HCT116 (cell line): ENCODE results near the gene RAPGEF6. TPM values are rescaled to one million over a fixed set of nuclear protein-coding genes. Genes with fewer than 3 reads are reported as not detected.

Source experiments
- ATAC-seq: fragments of 200-7000 bp; cut with Tn5 transposase; 2 replicates; pipeline ENCODE4 v1.9.1; 2020; ENCODE audit warnings: mild to moderate bottlenecking, moderate library complexity
- BruUV-seq: library from RNA; stranded (reverse); fragments of 400-500 nt; replicated peaks from 2 replicates; lab custom pipeline; 2021; lab: Mats Ljungman, UMichigan
- CTCF ChIA-PET: fragments of 300-600 bp; sonication (Branson Sonifier 250); formaldehyde crosslinking; loops from one replicate; lab custom pipeline; 2021; ENCODE audit warnings: antibody characterized with exemption; lab: Charles Lee
- POLR2A ChIA-PET: fragments of 300-600, 350-600 bp; sonication (Branson Sonifier 250); formaldehyde crosslinking; loops from one replicate; lab custom pipeline; 2021; ENCODE audit warnings: antibody characterized with exemption; lab: Charles Lee
- RAD21 ChIA-PET, 2 experiments: fragments of 300-600 bp; sonication (Branson Sonifier 250); formaldehyde crosslinking; loops; one replicate each; lab custom pipeline; 2023; ENCODE audit warnings: low total read pairs in 2 of 2; ENCODE audit not compliant: uncharacterized antibody in 2 of 2, unreplicated experiment in 2 of 2, low non-redundant PET in 1 of 2; lab: Charles Lee
- DNase-seq: peaks from one replicate; pipeline ENCODE4 v3.0.0-alpha.2; 2010; ENCODE audit warnings: low read depth, low spot score
- H2AFZ ChIP-seq: fragments of 200-600 bp; shearing (Covaris generic), sonication (generic); 2 replicates; pipeline ENCODE4 v1.6.1; 2017; ENCODE audit warnings: low read depth, mixed run types, mixed read lengths, antibody characterized with exemption, low read length; ENCODE audit not compliant: poor library complexity, severe bottlenecking
- H3K27ac ChIP-seq: 2 replicates; pipeline ENCODE4 v1.5.1; 2012; ENCODE audit warnings: low read depth, low read length
- H3K27me3 ChIP-seq: fragments of 200-600 bp; sonication (generic); 2 replicates; pipeline ENCODE4 v1.6.1; 2016; ENCODE audit warnings: mixed run types, low read length, mixed read lengths; ENCODE audit not compliant: insufficient read depth
- H3K36me3 ChIP-seq, 2 experiments: fragments of 200-500 bp in 1 of 2; fragments of 200-600 bp in 1 of 2; sonication (Bioruptor generic) in 1 of 2; sonication (generic) in 1 of 2; 2 replicates each; pipeline versions ENCODE4 v1.5.1 to v1.6.1; 2014 to 2016; ENCODE audit warnings: low read length in 2 of 2, inconsistent platforms in 1 of 2, mixed read lengths in 1 of 2, mixed run types in 1 of 2; ENCODE audit not compliant: insufficient read depth in 2 of 2, control insufficient read depth in 1 of 2
- H3K4me1 ChIP-seq, 2 experiments: fragments of 200-600 bp in 1 of 2; sonication (generic) in 1 of 2; 2 replicates each; pipeline versions ENCODE4 v1.5.1 to v1.6.1; 2012 to 2017; ENCODE audit warnings: low read length in 2 of 2, inconsistent platforms in 1 of 2, mild to moderate bottlenecking in 1 of 2, mixed read lengths in 1 of 2, mixed run types in 1 of 2, moderate library complexity in 1 of 2; ENCODE audit not compliant: insufficient read depth in 2 of 2, control insufficient read depth in 1 of 2
- H3K4me2 ChIP-seq: fragments of 200-600 bp; sonication (generic); 2 replicates; pipeline ENCODE4 v1.6.1; 2017; ENCODE audit warnings: mixed run types, low read length, mixed read lengths
- H3K4me3 ChIP-seq, 2 experiments: fragments of 200-600 bp in 1 of 2; sonication (generic) in 1 of 2; replicated peaks in 1 of 2; 2 replicates each; pipeline ENCODE4 v1.5.1; 2011 to 2016; ENCODE audit warnings: low read length in 2 of 2, control low read depth in 1 of 2, low read depth in 1 of 2, mild to moderate bottlenecking in 1 of 2, mixed read lengths in 1 of 2, mixed run types in 1 of 2
- H3K79me2 ChIP-seq: fragments of 200-600 bp; sonication (generic); 2 replicates; pipeline ENCODE4 v1.6.1; 2017; ENCODE audit warnings: mild to moderate bottlenecking, mixed run types, low read length, moderate library complexity, mixed read lengths; ENCODE audit not compliant: insufficient read depth
- H3K9ac ChIP-seq: fragments of 200-600 bp; sonication (generic); 2 replicates; pipeline ENCODE4 v1.6.1; 2016; ENCODE audit warnings: low read length, mixed read lengths
- H3K9me2 ChIP-seq: fragments of 200-600 bp; sonication (generic), shearing (Covaris generic); 2 replicates; pipeline ENCODE4 v1.6.1; 2017; ENCODE audit warnings: mixed run types, mild to moderate bottlenecking, moderate library complexity; ENCODE audit not compliant: insufficient read depth
- H3K9me3 ChIP-seq, 2 experiments: fragments of 200-500 bp in 1 of 2; fragments of 200-600 bp in 1 of 2; sonication (Bioruptor generic) in 1 of 2; sonication (generic) in 1 of 2; 2 replicates each; pipeline ENCODE4 v1.6.1; 2014 to 2017; ENCODE audit warnings: low read length in 2 of 2, mixed read lengths in 2 of 2, inconsistent platforms in 1 of 2, low read depth in 1 of 2, mild to moderate bottlenecking in 1 of 2, mixed run types in 1 of 2, moderate library complexity in 1 of 2; ENCODE audit not compliant: control insufficient read depth in 1 of 2, insufficient read depth in 1 of 2
- H4K20me1 ChIP-seq: fragments of 200-600 bp; sonication (generic), shearing (Covaris generic); 2 replicates; pipeline ENCODE4 v1.6.1; 2017; ENCODE audit warnings: mixed run types, mild to moderate bottlenecking, moderate library complexity; ENCODE audit not compliant: insufficient read depth
- CBX3 ChIP-seq: IDR thresholded peaks from 2 replicates; pipeline ENCODE4 v1.6.1; 2012; ENCODE audit warnings: low read depth
- CEBPB ChIP-seq: IDR thresholded peaks from 2 replicates; pipeline ENCODE4 v1.6.1; 2012; ENCODE audit warnings: low read depth
- ELF1 ChIP-seq: IDR thresholded peaks from 2 replicates; pipeline ENCODE4 v1.6.1; 2012; ENCODE audit warnings: low read depth, borderline replicate concordance
- EZH2 ChIP-seq: fragments of 200-600 bp; sonication (generic); IDR thresholded peaks from 2 replicates; pipeline ENCODE4 v1.6.1; 2017; ENCODE audit warnings: antibody characterized with exemption, mixed run types
- FOSL1 ChIP-seq: IDR thresholded peaks from 2 replicates; pipeline ENCODE4 v1.6.1; 2012; ENCODE audit warnings: low read depth
- JUND ChIP-seq: IDR thresholded peaks from 2 replicates; pipeline ENCODE4 v1.6.1; 2012
- POLR2A ChIP-seq: IDR thresholded peaks from 2 replicates; pipeline ENCODE4 v1.7.0; 2011; ENCODE audit warnings: borderline replicate concordance; ENCODE audit not compliant: insufficient read depth, insufficient read length; ENCODE audit errors: extremely low read depth
- POLR2AphosphoS5 ChIP-seq: IDR thresholded peaks from 2 replicates; pipeline ENCODE4 v1.6.1; 2011; ENCODE audit warnings: mild to moderate bottlenecking, low read depth, low read length, moderate library complexity
- RAD21 ChIP-seq: IDR thresholded peaks from 2 replicates; pipeline ENCODE4 v1.6.1; 2012; ENCODE audit warnings: low read depth, mild to moderate bottlenecking
- SIN3A ChIP-seq: IDR thresholded peaks from 2 replicates; pipeline ENCODE4 v1.6.1; 2012; ENCODE audit warnings: low read depth
- SP1 ChIP-seq: IDR thresholded peaks from 2 replicates; pipeline ENCODE4 v1.6.1; 2012; ENCODE audit warnings: low read depth
- SRF ChIP-seq: IDR thresholded peaks from 2 replicates; pipeline ENCODE4 v1.6.1; 2012; ENCODE audit warnings: low read depth
- TCF7L2 ChIP-seq: IDR thresholded peaks from 2 replicates; pipeline ENCODE4 v1.7.0; 2011; ENCODE audit warnings: borderline replicate concordance, inconsistent platforms; ENCODE audit not compliant: insufficient read depth, insufficient read length; ENCODE audit errors: extremely low read depth
- YY1 ChIP-seq: IDR thresholded peaks from 2 replicates; pipeline ENCODE4 v1.6.1; 2011; ENCODE audit warnings: low read length, low read depth, moderate library complexity, mild to moderate bottlenecking; ENCODE audit not compliant: insufficient replicate concordance; ENCODE audit errors: extremely low read depth
- ZFX ChIP-seq: fragments of 450-650 bp; IDR thresholded peaks from 2 replicates; pipeline ENCODE4 v1.6.1; 2017
- ZNF274 ChIP-seq: fragments of 200-500 bp; sonication (Bioruptor generic); IDR thresholded peaks from 2 replicates; pipeline ENCODE4 v1.6.1; 2014; ENCODE audit warnings: mild to moderate bottlenecking, low read depth, low read length, inconsistent platforms
- intact Hi-C: fragments of 100-400 bp; cut with micrococcal nuclease; formaldehyde crosslinking; loops from 2 replicates; pipeline ENCODE4 v1.10.0; 2022
- total RNA-seq: library from RNA; stranded (reverse); gene quantifications from one replicate; pipeline ENCODE4 v1.2.1, GENCODE V29; 2021; ENCODE audit not compliant: unreplicated experiment
- TF ChIP-seq, protein P1 (sequence below): IDR thresholded peaks from 2 replicates; pipeline ENCODE4 v1.6.1; 2012; ENCODE audit warnings: low read depth
- TF ChIP-seq, protein P2 (sequence below), 3 experiments: fragments of 200-600 bp in 1 of 3; sonication (generic) in 1 of 3; IDR thresholded peaks in 2 of 3; conservative IDR thresholded peaks in 1 of 3; 2 replicates each; pipeline ENCODE4 v1.5.1; 2012 to 2017; ENCODE audit warnings: low read depth in 2 of 3, low read length in 2 of 3, antibody characterized with exemption in 1 of 3, borderline replicate concordance in 1 of 3, control low read depth in 1 of 3, mild to moderate bottlenecking in 1 of 3, mixed read lengths in 1 of 3, mixed run types in 1 of 3, moderate library complexity in 1 of 3; ENCODE audit not compliant: insufficient read depth in 1 of 3
- TF ChIP-seq, protein P3 (sequence below): IDR thresholded peaks from 2 replicates; pipeline ENCODE4 v1.6.1; 2011; ENCODE audit warnings: mild to moderate bottlenecking, low read length, moderate library complexity; ENCODE audit not compliant: insufficient replicate concordance; ENCODE audit errors: extremely low read depth
- TF ChIP-seq, protein P4 (sequence below): IDR thresholded peaks from 2 replicates; pipeline ENCODE4 v1.6.1; 2012

The RAPGEF6 gene
- total RNA-seq, 1 experiment from 2014 or later = 18.4 TPM

DNA sequence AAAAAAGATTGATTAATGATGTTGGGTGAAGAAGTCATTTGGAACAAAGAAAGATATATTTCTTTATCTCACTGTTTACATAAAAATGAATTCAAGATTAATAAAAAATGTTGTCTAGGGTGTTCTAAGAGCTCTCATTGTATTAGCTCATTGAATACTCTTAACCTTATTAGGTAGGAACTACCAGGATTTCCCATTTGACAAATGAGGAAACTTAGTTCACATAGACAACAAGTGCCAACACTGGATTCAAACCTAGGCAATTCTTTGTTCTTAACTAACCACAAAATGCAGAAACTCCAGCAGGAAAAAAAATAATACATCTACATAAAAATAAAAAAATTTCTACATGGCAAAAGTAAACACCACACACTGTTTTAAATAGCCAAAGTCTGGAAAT is 175.8 kb downstream of the RAPGEF6 start:
- intact Hi-C loops = loop anchor here (10.0 kb wide), 1 partner anchor 576 kb away; no protein-coding TSS in a partner anchor
- no peak for DNase-seq
- H2AFZ ChIP-seq = no peak overlapping the region
- H4K20me1 ChIP-seq = no peaks in the 10 kb centered on the region
- ATAC-seq = no peak
- POLR2A ChIA-PET = no interaction called here
- TF ChIP-seq CEBPB (no peak), ZFX (no peak), ZNF274 (no peak), CBX3 (no peak), ELF1 (no peak), POLR2A (no peak), SIN3A (no peak), FOSL1 (no peak), JUND (no peak), TCF7L2 (no peak), RAD21 (no peak), POLR2AphosphoS5 (no peak), YY1 (no peak), EZH2 (no peak), SP1 (no peak), SRF (no peak)
- TF ChIP-seq, protein P1, sequence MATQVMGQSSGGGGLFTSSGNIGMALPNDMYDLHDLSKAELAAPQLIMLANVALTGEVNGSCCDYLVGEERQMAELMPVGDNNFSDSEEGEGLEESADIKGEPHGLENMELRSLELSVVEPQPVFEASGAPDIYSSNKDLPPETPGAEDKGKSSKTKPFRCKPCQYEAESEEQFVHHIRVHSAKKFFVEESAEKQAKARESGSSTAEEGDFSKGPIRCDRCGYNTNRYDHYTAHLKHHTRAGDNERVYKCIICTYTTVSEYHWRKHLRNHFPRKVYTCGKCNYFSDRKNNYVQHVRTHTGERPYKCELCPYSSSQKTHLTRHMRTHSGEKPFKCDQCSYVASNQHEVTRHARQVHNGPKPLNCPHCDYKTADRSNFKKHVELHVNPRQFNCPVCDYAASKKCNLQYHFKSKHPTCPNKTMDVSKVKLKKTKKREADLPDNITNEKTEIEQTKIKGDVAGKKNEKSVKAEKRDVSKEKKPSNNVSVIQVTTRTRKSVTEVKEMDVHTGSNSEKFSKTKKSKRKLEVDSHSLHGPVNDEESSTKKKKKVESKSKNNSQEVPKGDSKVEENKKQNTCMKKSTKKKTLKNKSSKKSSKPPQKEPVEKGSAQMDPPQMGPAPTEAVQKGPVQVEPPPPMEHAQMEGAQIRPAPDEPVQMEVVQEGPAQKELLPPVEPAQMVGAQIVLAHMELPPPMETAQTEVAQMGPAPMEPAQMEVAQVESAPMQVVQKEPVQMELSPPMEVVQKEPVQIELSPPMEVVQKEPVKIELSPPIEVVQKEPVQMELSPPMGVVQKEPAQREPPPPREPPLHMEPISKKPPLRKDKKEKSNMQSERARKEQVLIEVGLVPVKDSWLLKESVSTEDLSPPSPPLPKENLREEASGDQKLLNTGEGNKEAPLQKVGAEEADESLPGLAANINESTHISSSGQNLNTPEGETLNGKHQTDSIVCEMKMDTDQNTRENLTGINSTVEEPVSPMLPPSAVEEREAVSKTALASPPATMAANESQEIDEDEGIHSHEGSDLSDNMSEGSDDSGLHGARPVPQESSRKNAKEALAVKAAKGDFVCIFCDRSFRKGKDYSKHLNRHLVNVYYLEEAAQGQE = no peak
- TF ChIP-seq, protein P2, sequence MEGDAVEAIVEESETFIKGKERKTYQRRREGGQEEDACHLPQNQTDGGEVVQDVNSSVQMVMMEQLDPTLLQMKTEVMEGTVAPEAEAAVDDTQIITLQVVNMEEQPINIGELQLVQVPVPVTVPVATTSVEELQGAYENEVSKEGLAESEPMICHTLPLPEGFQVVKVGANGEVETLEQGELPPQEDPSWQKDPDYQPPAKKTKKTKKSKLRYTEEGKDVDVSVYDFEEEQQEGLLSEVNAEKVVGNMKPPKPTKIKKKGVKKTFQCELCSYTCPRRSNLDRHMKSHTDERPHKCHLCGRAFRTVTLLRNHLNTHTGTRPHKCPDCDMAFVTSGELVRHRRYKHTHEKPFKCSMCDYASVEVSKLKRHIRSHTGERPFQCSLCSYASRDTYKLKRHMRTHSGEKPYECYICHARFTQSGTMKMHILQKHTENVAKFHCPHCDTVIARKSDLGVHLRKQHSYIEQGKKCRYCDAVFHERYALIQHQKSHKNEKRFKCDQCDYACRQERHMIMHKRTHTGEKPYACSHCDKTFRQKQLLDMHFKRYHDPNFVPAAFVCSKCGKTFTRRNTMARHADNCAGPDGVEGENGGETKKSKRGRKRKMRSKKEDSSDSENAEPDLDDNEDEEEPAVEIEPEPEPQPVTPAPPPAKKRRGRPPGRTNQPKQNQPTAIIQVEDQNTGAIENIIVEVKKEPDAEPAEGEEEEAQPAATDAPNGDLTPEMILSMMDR (IDR thresholded peaks at IDR 0.05 in 2 of 3, conservative IDR thresholded peaks at IDR 0.05 in 1 of 3; ENCODE audit: borderline replicate concordance in 1 of 3, insufficient read depth in 1 of 3, low read depth in 2 of 3, low read length in 2 of 3) = no peak
- TF ChIP-seq, protein P3, sequence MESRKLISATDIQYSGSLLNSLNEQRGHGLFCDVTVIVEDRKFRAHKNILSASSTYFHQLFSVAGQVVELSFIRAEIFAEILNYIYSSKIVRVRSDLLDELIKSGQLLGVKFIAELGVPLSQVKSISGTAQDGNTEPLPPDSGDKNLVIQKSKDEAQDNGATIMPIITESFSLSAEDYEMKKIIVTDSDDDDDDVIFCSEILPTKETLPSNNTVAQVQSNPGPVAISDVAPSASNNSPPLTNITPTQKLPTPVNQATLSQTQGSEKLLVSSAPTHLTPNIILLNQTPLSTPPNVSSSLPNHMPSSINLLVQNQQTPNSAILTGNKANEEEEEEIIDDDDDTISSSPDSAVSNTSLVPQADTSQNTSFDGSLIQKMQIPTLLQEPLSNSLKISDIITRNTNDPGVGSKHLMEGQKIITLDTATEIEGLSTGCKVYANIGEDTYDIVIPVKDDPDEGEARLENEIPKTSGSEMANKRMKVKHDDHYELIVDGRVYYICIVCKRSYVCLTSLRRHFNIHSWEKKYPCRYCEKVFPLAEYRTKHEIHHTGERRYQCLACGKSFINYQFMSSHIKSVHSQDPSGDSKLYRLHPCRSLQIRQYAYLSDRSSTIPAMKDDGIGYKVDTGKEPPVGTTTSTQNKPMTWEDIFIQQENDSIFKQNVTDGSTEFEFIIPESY = no peak
- TF ChIP-seq, protein P4, sequence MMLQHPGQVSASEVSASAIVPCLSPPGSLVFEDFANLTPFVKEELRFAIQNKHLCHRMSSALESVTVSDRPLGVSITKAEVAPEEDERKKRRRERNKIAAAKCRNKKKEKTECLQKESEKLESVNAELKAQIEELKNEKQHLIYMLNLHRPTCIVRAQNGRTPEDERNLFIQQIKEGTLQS = no peak
- no peaks in the 10 kb centered on the region for H3K4me1 ChIP-seq
- H3K4me3 ChIP-seq = no peak overlapping the region
- H3K36me3 ChIP-seq = peaks cover 2 to 4% of the 10 kb centered on the region in 2 experiments; a peak in 2 of 4 replicates
- no peak overlapping the region for H3K4me2 ChIP-seq
- RAD21 ChIA-PET = no interaction called here
- H3K27me3 ChIP-seq = no peaks in the 10 kb centered on the region
- no peaks in the 10 kb centered on the region for H3K9me2 ChIP-seq
- no peak overlapping the region for H3K9ac ChIP-seq
- H3K27ac ChIP-seq = no peak overlapping the region
- CTCF ChIA-PET = no interaction called here
- no TSS peak for BruUV-seq
- H3K9me3 ChIP-seq = no peaks in the 10 kb centered on the region
- H3K79me2 ChIP-seq = no peaks in the 10 kb centered on the region
